Esophagus muscularis mucosa (tissue), 4 donors: ENCODE data around the gene BTRC.

Source experiments
- EP300 ChIP-seq: sonication (generic); formaldehyde crosslinking; IDR thresholded peaks from one replicate; pipeline ENCODE4 v1.6.1; 2017; ENCODE audit warnings: antibody characterized with exemption
- POLR2A ChIP-seq: fragments of 450-650 bp; IDR thresholded peaks from one replicate; pipeline ENCODE4 v1.6.1; 2017; ENCODE audit warnings: antibody characterized with exemption, moderate library complexity, mild to moderate bottlenecking, low read depth
- POLR2AphosphoS5 ChIP-seq, 2 donors: sonication (generic); formaldehyde crosslinking; IDR thresholded peaks; one replicate each; pipeline ENCODE4 v1.6.1; 2017; ENCODE audit warnings: antibody characterized with exemption in 2 of 2
- TF ChIP-seq, protein P1 (sequence below), 3 experiments: fragments of 200-600 bp in 2 of 3; fragments of 450-650 bp in 1 of 3; sonication (generic) in 2 of 3; IDR thresholded peaks; one replicate each; pipeline ENCODE4 v1.5.1; 2017 to 2019; ENCODE audit warnings: antibody characterized with exemption in 3 of 3, mild to moderate bottlenecking in 2 of 3, moderate library complexity in 1 of 3

DNA sequence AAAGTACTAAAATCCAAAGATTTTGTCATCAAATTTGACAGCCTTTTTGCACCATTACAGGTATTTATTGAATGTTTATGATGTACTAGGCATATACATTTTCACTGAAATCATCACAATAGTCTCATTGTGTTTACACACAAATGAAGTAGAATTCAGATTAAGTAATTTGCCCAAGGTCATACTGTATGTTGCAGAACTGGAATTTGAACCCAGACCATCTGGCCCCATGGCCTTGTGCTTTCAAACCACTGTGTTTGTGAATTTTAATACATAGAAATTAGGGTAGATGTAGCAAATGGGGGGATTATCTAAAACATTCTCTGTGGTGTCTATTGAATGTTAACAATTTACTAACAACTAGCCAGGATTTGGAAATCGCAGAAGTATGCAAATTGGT is 139.3 kb downstream of the BTRC start:
- TF ChIP-seq, protein P1, sequence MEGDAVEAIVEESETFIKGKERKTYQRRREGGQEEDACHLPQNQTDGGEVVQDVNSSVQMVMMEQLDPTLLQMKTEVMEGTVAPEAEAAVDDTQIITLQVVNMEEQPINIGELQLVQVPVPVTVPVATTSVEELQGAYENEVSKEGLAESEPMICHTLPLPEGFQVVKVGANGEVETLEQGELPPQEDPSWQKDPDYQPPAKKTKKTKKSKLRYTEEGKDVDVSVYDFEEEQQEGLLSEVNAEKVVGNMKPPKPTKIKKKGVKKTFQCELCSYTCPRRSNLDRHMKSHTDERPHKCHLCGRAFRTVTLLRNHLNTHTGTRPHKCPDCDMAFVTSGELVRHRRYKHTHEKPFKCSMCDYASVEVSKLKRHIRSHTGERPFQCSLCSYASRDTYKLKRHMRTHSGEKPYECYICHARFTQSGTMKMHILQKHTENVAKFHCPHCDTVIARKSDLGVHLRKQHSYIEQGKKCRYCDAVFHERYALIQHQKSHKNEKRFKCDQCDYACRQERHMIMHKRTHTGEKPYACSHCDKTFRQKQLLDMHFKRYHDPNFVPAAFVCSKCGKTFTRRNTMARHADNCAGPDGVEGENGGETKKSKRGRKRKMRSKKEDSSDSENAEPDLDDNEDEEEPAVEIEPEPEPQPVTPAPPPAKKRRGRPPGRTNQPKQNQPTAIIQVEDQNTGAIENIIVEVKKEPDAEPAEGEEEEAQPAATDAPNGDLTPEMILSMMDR (IDR thresholded peaks at IDR 0.05) = no peak
- TF ChIP-seq POLR2A (no peak), EP300 (no peak), POLR2AphosphoS5 (IDR thresholded peaks at IDR 0.05) (no peak)
